Keratinocyte (primary cell): ENCODE measurements around the gene PPM1A.

Experiments used
- EZH2 ChIP-seq: IDR thresholded peaks from one replicate; pipeline ENCODE4 v1.6.1; 2012; ENCODE audit warnings: inconsistent platforms, mild to moderate bottlenecking, low read length, moderate library complexity
- TF ChIP-seq, protein P1 (sequence below), 3 experiments: IDR thresholded peaks in 1 of 3; conservative IDR thresholded peaks in 1 of 3; optimal IDR thresholded peaks in 1 of 3; 2 replicates in 2 of 3; 3 replicates in 1 of 3; pipeline versions ENCODE3 to v1.5.1; 2011; ENCODE audit warnings: low read length in 3 of 3, mild to moderate bottlenecking in 3 of 3, moderate library complexity in 2 of 3, control low read depth in 1 of 3, inconsistent platforms in 1 of 3; ENCODE audit not compliant: insufficient read depth in 2 of 3; ENCODE audit errors: extremely low read depth in 1 of 3

DNA sequence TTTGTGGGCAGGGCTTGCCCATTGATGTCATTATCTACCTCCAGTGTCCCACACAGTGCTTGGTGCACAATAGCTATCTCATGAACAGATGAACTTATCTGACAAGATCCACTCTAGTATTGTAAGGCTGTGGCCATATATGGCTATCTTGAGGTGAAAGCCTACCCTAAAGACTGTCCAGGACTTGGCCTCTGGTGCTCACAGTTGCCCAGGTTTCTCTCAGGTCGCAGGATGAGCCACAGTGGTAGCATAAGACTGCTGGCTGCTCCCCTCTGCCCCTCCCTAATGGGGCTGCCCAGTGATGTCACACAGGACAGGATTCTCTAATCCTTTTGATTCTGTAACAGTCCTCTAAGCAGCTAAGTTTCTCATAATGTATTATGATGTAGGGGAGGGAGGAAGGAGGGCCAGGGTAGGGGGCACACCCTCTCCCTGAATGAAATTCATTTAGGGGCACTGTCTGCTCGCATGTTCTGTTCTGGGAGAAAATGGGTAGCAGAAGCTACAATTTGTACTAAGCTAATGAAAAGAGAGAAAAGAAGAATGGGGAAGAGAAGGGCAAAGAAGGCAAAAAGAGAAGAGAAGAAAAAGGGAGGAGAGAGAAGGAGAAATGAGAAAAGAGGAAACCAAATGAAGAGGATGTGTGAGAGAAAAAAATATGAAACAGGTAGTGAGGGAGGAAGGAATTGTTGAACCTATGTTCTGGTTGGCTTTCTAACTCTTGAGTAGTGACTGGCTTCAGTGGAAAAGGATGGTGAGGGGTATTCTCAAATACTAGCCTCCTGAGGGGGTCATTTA lies 3.4 kb upstream of the PPM1A start:
- TF ChIP-seq EZH2 = no peak
- TF ChIP-seq, protein P1, sequence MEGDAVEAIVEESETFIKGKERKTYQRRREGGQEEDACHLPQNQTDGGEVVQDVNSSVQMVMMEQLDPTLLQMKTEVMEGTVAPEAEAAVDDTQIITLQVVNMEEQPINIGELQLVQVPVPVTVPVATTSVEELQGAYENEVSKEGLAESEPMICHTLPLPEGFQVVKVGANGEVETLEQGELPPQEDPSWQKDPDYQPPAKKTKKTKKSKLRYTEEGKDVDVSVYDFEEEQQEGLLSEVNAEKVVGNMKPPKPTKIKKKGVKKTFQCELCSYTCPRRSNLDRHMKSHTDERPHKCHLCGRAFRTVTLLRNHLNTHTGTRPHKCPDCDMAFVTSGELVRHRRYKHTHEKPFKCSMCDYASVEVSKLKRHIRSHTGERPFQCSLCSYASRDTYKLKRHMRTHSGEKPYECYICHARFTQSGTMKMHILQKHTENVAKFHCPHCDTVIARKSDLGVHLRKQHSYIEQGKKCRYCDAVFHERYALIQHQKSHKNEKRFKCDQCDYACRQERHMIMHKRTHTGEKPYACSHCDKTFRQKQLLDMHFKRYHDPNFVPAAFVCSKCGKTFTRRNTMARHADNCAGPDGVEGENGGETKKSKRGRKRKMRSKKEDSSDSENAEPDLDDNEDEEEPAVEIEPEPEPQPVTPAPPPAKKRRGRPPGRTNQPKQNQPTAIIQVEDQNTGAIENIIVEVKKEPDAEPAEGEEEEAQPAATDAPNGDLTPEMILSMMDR (optimal IDR thresholded peaks at IDR 0.05 in 1 of 3, IDR thresholded peaks at IDR 0.05 in 1 of 3, conservative IDR thresholded peaks at IDR 0.05 in 1 of 3; ENCODE audit: extremely low read depth in 1 of 3, insufficient read depth in 2 of 3, low read length in 3 of 3) = no peak
